OCI-LY1 (cell line): ENCODE measurements around the gene POLR3B.

Experiments
- CTCF ChIP-seq: fragments of 200-600 bp; sonication (generic), shearing (Covaris generic); IDR thresholded peaks from 2 replicates; pipeline ENCODE4 v1.5.1; 2017; ENCODE audit warnings: mild to moderate bottlenecking, antibody characterized with exemption, low read length, moderate library complexity, mixed read lengths
- EZH2 ChIP-seq: fragments of 200-600 bp; sonication (generic), shearing (Covaris generic); IDR thresholded peaks from 2 replicates; pipeline ENCODE4 v1.8.0; 2017; ENCODE audit warnings: borderline replicate concordance, mixed run types, mild to moderate bottlenecking, antibody characterized with exemption, low read length, moderate library complexity, mixed read lengths

DNA sequence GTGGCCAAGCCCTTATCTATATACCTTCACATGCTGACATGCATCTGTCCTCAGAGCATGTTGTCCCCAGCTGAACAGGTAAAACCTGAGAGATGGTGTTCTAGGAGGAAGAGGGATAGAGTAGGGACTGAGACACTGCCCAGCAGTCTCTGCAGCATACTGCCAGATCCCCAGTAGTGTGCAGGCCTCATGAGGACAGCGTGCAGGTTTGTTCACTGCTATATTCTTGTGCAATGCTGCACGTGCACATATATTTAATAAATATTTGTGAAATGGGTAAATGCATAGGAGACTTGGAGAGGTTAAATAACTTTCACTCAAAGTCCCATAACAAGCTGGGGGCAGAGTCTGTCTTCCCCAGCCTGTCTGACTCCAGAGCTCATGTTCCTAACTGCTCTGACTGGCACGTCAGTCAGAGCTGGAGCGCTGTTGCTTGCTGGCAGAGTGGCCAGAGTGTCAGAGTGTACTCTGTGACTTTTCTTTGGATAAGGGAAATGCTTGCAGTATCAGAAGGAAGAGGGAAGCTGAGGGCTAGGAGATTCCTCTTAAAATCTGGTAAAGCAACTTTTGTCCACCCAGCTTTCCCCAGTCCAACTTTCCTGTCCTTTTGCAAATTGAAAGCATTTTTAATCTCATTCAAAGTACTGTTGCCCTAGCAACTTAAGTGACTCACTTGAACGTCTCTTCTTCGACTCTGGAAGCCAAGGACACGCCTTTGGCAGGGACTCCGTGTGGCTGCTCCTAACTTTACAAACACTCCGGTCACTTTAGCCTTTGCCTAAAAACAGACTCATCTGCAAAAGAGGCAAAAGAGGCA is 14.9 kb upstream of the POLR3B start:
- TF ChIP-seq CTCF (no peak), EZH2 (no peak)
